Mesenchymal stem cell (in vitro differentiated cells and primary cell): Measurements from ENCODE around the gene PCDH15.

Experiments
- DNase-seq: peaks from one replicate; pipeline ENCODE4 v3.0.0-alpha.2; 2013
- H2AFZ ChIP-seq: one replicate; pipeline ENCODE4 v1.6.1; 2013; ENCODE audit warnings: low read depth, mild to moderate bottlenecking, control low read depth, inconsistent platforms, low read length, moderate library complexity
- H2AK5ac ChIP-seq: 2 replicates; pipeline ENCODE4 v1.6.1; 2013; ENCODE audit warnings: low read length, moderate library complexity, mild to moderate bottlenecking, inconsistent platforms; ENCODE audit not compliant: severe bottlenecking
- H2BK120ac ChIP-seq: one replicate; pipeline ENCODE4 v1.6.1; 2013; ENCODE audit warnings: low read depth, mild to moderate bottlenecking, inconsistent platforms, low read length, moderate library complexity
- H2BK12ac ChIP-seq, 2 experiments: one replicate each; pipeline ENCODE4 v1.6.1; 2013; ENCODE audit warnings: inconsistent platforms in 2 of 2, low read length in 2 of 2, mild to moderate bottlenecking in 2 of 2, moderate library complexity in 2 of 2, control low read depth in 1 of 2
- H2BK15ac ChIP-seq: one replicate; pipeline ENCODE4 v1.6.1; 2013; ENCODE audit warnings: mild to moderate bottlenecking, low read depth, inconsistent platforms; ENCODE audit not compliant: poor library complexity, severe bottlenecking
- H2BK5ac ChIP-seq: 2 replicates; pipeline ENCODE4 v1.6.1; 2013; ENCODE audit warnings: low read depth, mild to moderate bottlenecking, low read length, control low read depth, inconsistent platforms; ENCODE audit not compliant: poor library complexity, severe bottlenecking
- H3K14ac ChIP-seq, 2 experiments: one replicate each; pipeline ENCODE4 v1.6.1; 2013; ENCODE audit warnings: inconsistent platforms in 2 of 2, low read length in 2 of 2, control low read depth in 1 of 2, mild to moderate bottlenecking in 1 of 2, moderate library complexity in 1 of 2
- H3K18ac ChIP-seq, 2 experiments: one replicate each; pipeline ENCODE4 v1.6.1; 2013; ENCODE audit warnings: inconsistent platforms in 2 of 2, low read length in 2 of 2, control low read depth in 1 of 2, low read depth in 1 of 2, mild to moderate bottlenecking in 1 of 2
- H3K23ac ChIP-seq, 2 experiments: one replicate each; pipeline ENCODE4 v1.6.1; 2013; ENCODE audit warnings: inconsistent platforms in 2 of 2, low read length in 2 of 2, mild to moderate bottlenecking in 2 of 2, moderate library complexity in 2 of 2, control low read depth in 1 of 2
- H3K27ac ChIP-seq: 2 replicates; pipeline ENCODE4 v1.5.1; 2013; ENCODE audit warnings: mild to moderate bottlenecking, moderate library complexity, low read length, control low read depth, inconsistent platforms; ENCODE audit not compliant: poor library complexity, severe bottlenecking
- H3K27me3 ChIP-seq, 2 experiments: 2 replicates each; pipeline versions ENCODE4 v1.6.1 to v1.7.0; 2013; ENCODE audit warnings: low read length in 2 of 2, mild to moderate bottlenecking in 2 of 2, moderate library complexity in 2 of 2, control low read depth in 1 of 2, inconsistent platforms in 1 of 2; ENCODE audit not compliant: control insufficient read depth in 1 of 2, insufficient read depth in 1 of 2
- H3K36me3 ChIP-seq, 2 experiments: 2 replicates each; pipeline versions ENCODE4 v1.6.1 to v1.7.0; 2013; ENCODE audit warnings: low read length in 2 of 2, control low read depth in 1 of 2, inconsistent platforms in 1 of 2, low read depth in 1 of 2, mild to moderate bottlenecking in 1 of 2; ENCODE audit not compliant: insufficient read depth in 2 of 2, control insufficient read depth in 1 of 2
- H3K4ac ChIP-seq, 2 experiments: one replicate each; pipeline ENCODE4 v1.6.1; 2013; ENCODE audit warnings: inconsistent platforms in 2 of 2, low read length in 2 of 2, mild to moderate bottlenecking in 2 of 2, moderate library complexity in 2 of 2, control low read depth in 1 of 2, low read depth in 1 of 2
- H3K4me1 ChIP-seq: 2 replicates; pipeline ENCODE4 v1.6.1; 2013; ENCODE audit warnings: low read depth, low read length, control low read depth; ENCODE audit not compliant: control insufficient read depth, insufficient read depth
- H3K4me2 ChIP-seq: 2 replicates; pipeline ENCODE4 v1.6.1; 2013; ENCODE audit warnings: low read length, mild to moderate bottlenecking, inconsistent platforms; ENCODE audit not compliant: poor library complexity, severe bottlenecking
- H3K4me3 ChIP-seq, 2 experiments: 2 replicates each; pipeline versions ENCODE4 v1.5.1 to v1.7.0; 2013; ENCODE audit warnings: low read length in 2 of 2, mild to moderate bottlenecking in 2 of 2, control low read depth in 1 of 2, low read depth in 1 of 2; ENCODE audit not compliant: insufficient read depth in 1 of 2
- H3K79me1 ChIP-seq: replicated peaks from 2 replicates; pipeline ENCODE4 v1.6.1; 2013; ENCODE audit warnings: mild to moderate bottlenecking, control low read depth, low read length, inconsistent platforms; ENCODE audit not compliant: poor library complexity, severe bottlenecking
- H3K9ac ChIP-seq: 2 replicates; pipeline ENCODE4 v1.7.0; 2013; ENCODE audit warnings: mild to moderate bottlenecking, low read length, moderate library complexity
- H3K9me3 ChIP-seq: 2 replicates; pipeline ENCODE4 v1.7.0; 2013; ENCODE audit warnings: mild to moderate bottlenecking, low read length; ENCODE audit not compliant: control insufficient read depth
- H4K8ac ChIP-seq: one replicate; pipeline ENCODE4 v1.6.1; 2013; ENCODE audit warnings: inconsistent platforms, mild to moderate bottlenecking, low read length, moderate library complexity
- H4K91ac ChIP-seq: one replicate; pipeline ENCODE4 v1.6.1; 2013; ENCODE audit warnings: mild to moderate bottlenecking, low read length, inconsistent platforms
- WGBS: methylation state at CpG from one replicate; pipeline ENCODE4 v1.1.7; 2013; ENCODE audit warnings: mixed read lengths; 5-methylcytosine and 5-hydroxymethylcytosine counted together

Gene PCDH15

GRCh38 chr10:53833908-53834307, 967.1 kb downstream of the PCDH15 start:
- no peak for DNase-seq
- no peaks in the 10 kb centered on the region for H3K36me3 ChIP-seq
- no peaks in the 10 kb centered on the region for H3K4me1 ChIP-seq
- no peaks in the 10 kb centered on the region for H3K79me1 ChIP-seq
- no peak overlapping the region for H3K14ac ChIP-seq
- no peak overlapping the region for H3K4ac ChIP-seq
- no peak overlapping the region for H2BK120ac ChIP-seq
- H3K4me3 ChIP-seq, result no peak overlapping the region
- H3K18ac ChIP-seq, result no peak overlapping the region
- no peak overlapping the region for H4K91ac ChIP-seq
- H3K9me3 ChIP-seq, result no peaks in the 10 kb centered on the region
- H3K27ac ChIP-seq, result no peak overlapping the region
- no peaks in the 10 kb centered on the region for H3K27me3 ChIP-seq
- no peak overlapping the region for H2AK5ac ChIP-seq
- H2AFZ ChIP-seq, result no peak overlapping the region
- no peak overlapping the region for H3K23ac ChIP-seq
- H3K9ac ChIP-seq, result no peak overlapping the region
- H3K4me2 ChIP-seq, result no peak overlapping the region
- no peak overlapping the region for H2BK12ac ChIP-seq
- H2BK5ac ChIP-seq, result no peak overlapping the region
- H2BK15ac ChIP-seq, result no peak overlapping the region
- H4K8ac ChIP-seq, result no peak overlapping the region
- 94% methylated on average over 2 of the region's 2 CpGs for WGBS

GRCh38 chr10:53827261-53827660, 973.8 kb downstream of the PCDH15 start:
- H3K4me2 ChIP-seq, result no peak overlapping the region
- H2BK15ac ChIP-seq, result no peak overlapping the region
- H4K8ac ChIP-seq, result no peak overlapping the region
- no peaks in the 10 kb centered on the region for H3K9me3 ChIP-seq
- H3K27me3 ChIP-seq, result no peaks in the 10 kb centered on the region
- 97% methylated on average over 11 of the region's 15 CpGs for WGBS
- H2BK5ac ChIP-seq, result no peak overlapping the region
- DNase-seq, result no peak
- H3K4me3 ChIP-seq, result no peak overlapping the region
- H3K79me1 ChIP-seq, result no peaks in the 10 kb centered on the region
- H3K23ac ChIP-seq, result no peak overlapping the region
- no peak overlapping the region for H2BK12ac ChIP-seq
- no peak overlapping the region for H2BK120ac ChIP-seq
- H2AFZ ChIP-seq, result no peak overlapping the region
- H3K4me1 ChIP-seq, result no peaks in the 10 kb centered on the region
- no peak overlapping the region for H3K9ac ChIP-seq
- H3K4ac ChIP-seq, result no peak overlapping the region
- no peaks in the 10 kb centered on the region for H3K36me3 ChIP-seq
- H3K18ac ChIP-seq, result no peak overlapping the region
- H3K27ac ChIP-seq, result no peak overlapping the region
- H3K14ac ChIP-seq, result no peak overlapping the region
- peak overlapping the region; percentile 68 for H4K91ac ChIP-seq
- H2AK5ac ChIP-seq, result no peak overlapping the region

GRCh38 chr10:53808677-53809372, 992.2 kb downstream of the PCDH15 start:
- Histone ChIP-seq H3K4ac (no peak overlapping the region), H3K4me1 (no peaks in the 10 kb centered on the region), H3K27ac (no peak overlapping the region), H4K8ac (no peak overlapping the region), H3K79me1 (no peaks in the 10 kb centered on the region), H3K36me3 (no peaks in the 10 kb centered on the region), H2BK5ac (no peak overlapping the region), H3K23ac (no peak overlapping the region), H2BK120ac (no peak overlapping the region), H3K27me3 (no peaks in the 10 kb centered on the region), H3K9me3 (peaks cover 7% of the 10 kb centered on the region), H2AFZ (no peak overlapping the region), H3K9ac (no peak overlapping the region), H2BK15ac (no peak overlapping the region), H3K4me3 (no peak overlapping the region), H3K14ac (no peak overlapping the region), H4K91ac (no peak overlapping the region), H2AK5ac (no peak overlapping the region), H3K4me2 (no peak overlapping the region), H2BK12ac (no peak overlapping the region), H3K18ac (no peak overlapping the region)
- DNase-seq, result no peak
- WGBS, result 88% methylated on average over 8 of the region's 8 CpGs

- H4K91ac ChIP-seq, result no peak overlapping the region
- no peaks in the 10 kb centered on the region for H3K27me3 ChIP-seq
- no peak overlapping the region for H3K23ac ChIP-seq
- H3K14ac ChIP-seq, result no peak overlapping the region
- no peak overlapping the region for H4K8ac ChIP-seq
- H2BK5ac ChIP-seq, result no peak overlapping the region
- H3K4me3 ChIP-seq, result no peak overlapping the region
- WGBS, result 68% methylated on average over 8 of the region's 8 CpGs
- peaks cover 3% of the 10 kb centered on the region for H3K9me3 ChIP-seq
- no peak overlapping the region for H3K27ac ChIP-seq
- H3K36me3 ChIP-seq, result no peaks in the 10 kb centered on the region
- no peak overlapping the region for H3K18ac ChIP-seq
- no peak overlapping the region for H3K4me2 ChIP-seq
- no peak overlapping the region for H2AFZ ChIP-seq
- no peaks in the 10 kb centered on the region for H3K4me1 ChIP-seq
- H2BK120ac ChIP-seq, result no peak overlapping the region
- no peak overlapping the region for H3K4ac ChIP-seq
- H2BK12ac ChIP-seq, result no peak overlapping the region
- H3K9ac ChIP-seq, result no peak overlapping the region
- DNase-seq, result no peak
- H3K79me1 ChIP-seq, result no peaks in the 10 kb centered on the region
- H2AK5ac ChIP-seq, result no peak overlapping the region
- H2BK15ac ChIP-seq, result no peak overlapping the region
Measured at GRCh38 chr10:53786236-53786900, 1014.7 kb downstream of the PCDH15 start.
